MCF 10A (cell line): Measurements from ENCODE around the gene COL21A1. TPM values are rescaled to one million over a fixed set of nuclear protein-coding genes. Genes with fewer than 3 reads are reported as not detected.

ENCODE experiments used
- BruUV-seq: library from RNA; stranded (reverse); fragments of 400-500 nt; replicated peaks from 2 replicates; lab custom pipeline; 2021; lab: Mats Ljungman, UMichigan
- CTCF ChIA-PET: fragments of 300-600 bp; sonication (Branson Sonifier 250); formaldehyde crosslinking; extraction: SDS; loops from one replicate; lab custom pipeline; 2021; ENCODE audit warnings: antibody characterized with exemption, inconsistent platforms; lab: Yijun Ruan, JAX
- POLR2A ChIA-PET: fragments of 300-600, 350-650 bp; sonication (Branson Sonifier 250); formaldehyde crosslinking; extraction: SDS; loops from one replicate; lab custom pipeline; 2020; ENCODE audit warnings: antibody characterized with exemption, inconsistent platforms; lab: Yijun Ruan, JAX
- DNase-seq: peaks from one replicate; pipeline ENCODE4 v3.0.0-alpha.2; 2018; ENCODE audit not compliant: unreplicated experiment
- H3K27ac Mint-ChIP-seq: one replicate; pipeline ENCODE4 v1.8.0; 2022; ENCODE audit warnings: mild to moderate bottlenecking, low read depth, mixed read lengths; ENCODE audit not compliant: unreplicated experiment
- H3K27me3 Mint-ChIP-seq: one replicate; pipeline ENCODE4 v1.8.0; 2022; ENCODE audit warnings: mixed read lengths; ENCODE audit not compliant: insufficient read depth, unreplicated experiment
- H3K36me3 Mint-ChIP-seq: one replicate; pipeline ENCODE4 v1.8.0; 2022; ENCODE audit warnings: mild to moderate bottlenecking, moderate library complexity, mixed read lengths; ENCODE audit not compliant: insufficient read depth, unreplicated experiment
- H3K4me1 Mint-ChIP-seq: one replicate; pipeline ENCODE4 v1.8.0; 2022; ENCODE audit warnings: mixed read lengths; ENCODE audit not compliant: insufficient read depth, unreplicated experiment
- H3K4me3 Mint-ChIP-seq: one replicate; pipeline ENCODE4 v1.8.0; 2022; ENCODE audit warnings: mild to moderate bottlenecking, moderate library complexity, mixed read lengths; ENCODE audit not compliant: unreplicated experiment
- H3K9me3 Mint-ChIP-seq: one replicate; pipeline ENCODE4 v1.8.0; 2022; ENCODE audit warnings: mixed read lengths; ENCODE audit not compliant: unreplicated experiment
- intact Hi-C: fragments of 100-400 bp; cut with micrococcal nuclease; formaldehyde crosslinking; loops from 2 replicates; pipeline ENCODE4 v1.14.1; 2022
- total RNA-seq: library from RNA; stranded (reverse); gene quantifications from 2 replicates; pipeline ENCODE4 v1.2.3, GENCODE V29; 2022
- TF ChIP-seq, protein P1 (sequence below): fragments of 200-600 bp; IDR thresholded peaks from one replicate; pipeline ENCODE4 v1.8.0; 2022; ENCODE audit warnings: antibody characterized with exemption, mild to moderate bottlenecking; ENCODE audit not compliant: unreplicated experiment

Gene COL21A1
- total RNA-seq, 1 experiment from 2014 or later = 1.8 TPM

DNA sequence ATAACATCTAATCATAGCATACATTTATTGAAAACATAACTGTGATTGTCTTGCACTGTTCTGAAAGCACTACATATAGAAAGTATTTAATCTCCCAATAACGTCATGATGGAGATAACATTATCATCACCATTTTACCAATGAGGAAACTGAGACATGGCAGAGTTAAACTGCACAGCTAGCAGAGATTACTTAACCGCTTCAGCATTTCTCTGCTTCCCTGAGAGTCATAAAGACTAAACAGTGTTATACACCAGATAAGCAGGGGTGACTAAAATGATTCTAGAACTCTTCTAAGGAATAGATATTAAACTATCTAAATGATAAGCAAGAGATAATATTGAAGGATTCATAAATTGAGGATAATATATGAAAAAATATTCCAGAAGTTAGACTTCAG, 188.7 kb downstream of the COL21A1 start:
- ChIA-PET POLR2A (interaction anchor here (0.7 kb wide), 1 partner anchor 15 kb away, joined by 3 read pairs; no protein-coding TSS in a partner anchor), CTCF (no interaction called here)
- Mint-ChIP-seq H3K36me3 (no peaks in the 10 kb centered on the region), H3K27ac (no peak overlapping the region), H3K4me3 (no peak overlapping the region), H3K4me1 (no peaks in the 10 kb centered on the region), H3K27me3 (no peaks in the 10 kb centered on the region), H3K9me3 (no peaks in the 10 kb centered on the region)
- BruUV-seq = no TSS peak
- no peak for DNase-seq
- intact Hi-C loops = no loop called here
- TF ChIP-seq, protein P1, sequence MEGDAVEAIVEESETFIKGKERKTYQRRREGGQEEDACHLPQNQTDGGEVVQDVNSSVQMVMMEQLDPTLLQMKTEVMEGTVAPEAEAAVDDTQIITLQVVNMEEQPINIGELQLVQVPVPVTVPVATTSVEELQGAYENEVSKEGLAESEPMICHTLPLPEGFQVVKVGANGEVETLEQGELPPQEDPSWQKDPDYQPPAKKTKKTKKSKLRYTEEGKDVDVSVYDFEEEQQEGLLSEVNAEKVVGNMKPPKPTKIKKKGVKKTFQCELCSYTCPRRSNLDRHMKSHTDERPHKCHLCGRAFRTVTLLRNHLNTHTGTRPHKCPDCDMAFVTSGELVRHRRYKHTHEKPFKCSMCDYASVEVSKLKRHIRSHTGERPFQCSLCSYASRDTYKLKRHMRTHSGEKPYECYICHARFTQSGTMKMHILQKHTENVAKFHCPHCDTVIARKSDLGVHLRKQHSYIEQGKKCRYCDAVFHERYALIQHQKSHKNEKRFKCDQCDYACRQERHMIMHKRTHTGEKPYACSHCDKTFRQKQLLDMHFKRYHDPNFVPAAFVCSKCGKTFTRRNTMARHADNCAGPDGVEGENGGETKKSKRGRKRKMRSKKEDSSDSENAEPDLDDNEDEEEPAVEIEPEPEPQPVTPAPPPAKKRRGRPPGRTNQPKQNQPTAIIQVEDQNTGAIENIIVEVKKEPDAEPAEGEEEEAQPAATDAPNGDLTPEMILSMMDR = no peak

DNA sequence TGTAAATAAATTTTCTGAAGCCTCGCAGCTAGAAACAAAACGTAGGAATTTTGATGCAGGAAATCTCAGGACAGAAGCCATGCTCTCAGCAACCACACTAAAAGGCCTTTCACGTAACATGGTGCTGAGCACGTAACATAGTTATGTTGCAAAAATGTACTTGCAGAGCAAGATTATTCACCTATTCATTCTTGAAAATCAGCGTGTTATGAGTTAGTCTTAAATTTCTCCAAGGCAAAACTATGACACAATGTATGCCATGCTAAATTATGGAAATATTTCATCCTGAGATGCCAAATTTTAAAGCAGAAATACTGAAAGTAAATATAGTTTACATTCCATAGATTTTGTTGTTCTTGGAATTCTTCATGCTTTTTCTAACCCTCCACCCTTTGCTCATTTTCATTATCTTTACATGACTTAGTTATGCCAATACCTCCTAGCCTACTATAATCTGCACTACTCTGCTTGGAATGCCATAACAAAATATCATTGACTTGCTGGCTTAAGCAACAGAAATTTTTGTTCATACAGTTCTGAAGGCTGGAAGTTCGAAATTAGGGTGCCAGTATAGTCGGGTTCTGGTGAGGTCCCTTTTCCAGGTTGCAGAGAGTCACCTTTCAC, 192.2 kb downstream of the COL21A1 start:
- no peak for DNase-seq
- Mint-ChIP-seq H3K36me3 (no peaks in the 10 kb centered on the region), H3K27me3 (no peaks in the 10 kb centered on the region), H3K4me3 (no peak overlapping the region), H3K27ac (no peak overlapping the region), H3K4me1 (peaks cover 5% of the 10 kb centered on the region), H3K9me3 (no peaks in the 10 kb centered on the region)
- TF ChIP-seq, protein P1 = no peak
- intact Hi-C loops = no loop called here
- CTCF ChIA-PET = no interaction called here
- no TSS peak for BruUV-seq
- POLR2A ChIA-PET = interaction anchor here (1.0 kb wide), 1 partner anchor 42 kb away, joined by 3 read pairs; no protein-coding TSS in a partner anchor

DNA sequence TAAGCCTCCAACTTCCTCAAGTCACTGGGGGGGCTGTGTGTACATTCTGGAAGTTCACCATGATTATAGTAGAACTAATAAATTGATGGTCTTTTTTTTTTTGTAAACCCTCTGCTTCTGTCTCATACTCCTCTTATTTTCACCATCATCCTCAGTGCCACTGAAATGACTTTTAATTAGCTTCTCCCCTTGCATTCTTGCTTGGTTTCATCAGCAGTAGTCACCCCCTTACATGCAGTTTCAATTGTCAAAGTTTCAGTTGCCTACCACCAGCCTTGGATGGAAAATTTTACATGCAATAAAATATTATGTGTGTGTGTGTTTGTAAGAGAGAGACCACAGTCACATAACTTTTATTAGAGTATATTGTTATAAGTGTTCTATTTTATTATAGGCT, 196.2 kb downstream of the COL21A1 start:
- Mint-ChIP-seq H3K27me3 (no peaks in the 10 kb centered on the region), H3K4me3 (no peak overlapping the region), H3K4me1 (peaks cover 14% of the 10 kb centered on the region), H3K9me3 (no peaks in the 10 kb centered on the region), H3K27ac (no peak overlapping the region), H3K36me3 (no peaks in the 10 kb centered on the region)
- ChIA-PET CTCF (interaction anchor here (0.6 kb wide), 1 partner anchor 403 kb away, joined by 3 read pairs; no protein-coding TSS in a partner anchor), POLR2A (no interaction called here)
- DNase-seq = no peak
- no TSS peak for BruUV-seq
- intact Hi-C loops = no loop called here
- TF ChIP-seq, protein P1 = no peak

DNA sequence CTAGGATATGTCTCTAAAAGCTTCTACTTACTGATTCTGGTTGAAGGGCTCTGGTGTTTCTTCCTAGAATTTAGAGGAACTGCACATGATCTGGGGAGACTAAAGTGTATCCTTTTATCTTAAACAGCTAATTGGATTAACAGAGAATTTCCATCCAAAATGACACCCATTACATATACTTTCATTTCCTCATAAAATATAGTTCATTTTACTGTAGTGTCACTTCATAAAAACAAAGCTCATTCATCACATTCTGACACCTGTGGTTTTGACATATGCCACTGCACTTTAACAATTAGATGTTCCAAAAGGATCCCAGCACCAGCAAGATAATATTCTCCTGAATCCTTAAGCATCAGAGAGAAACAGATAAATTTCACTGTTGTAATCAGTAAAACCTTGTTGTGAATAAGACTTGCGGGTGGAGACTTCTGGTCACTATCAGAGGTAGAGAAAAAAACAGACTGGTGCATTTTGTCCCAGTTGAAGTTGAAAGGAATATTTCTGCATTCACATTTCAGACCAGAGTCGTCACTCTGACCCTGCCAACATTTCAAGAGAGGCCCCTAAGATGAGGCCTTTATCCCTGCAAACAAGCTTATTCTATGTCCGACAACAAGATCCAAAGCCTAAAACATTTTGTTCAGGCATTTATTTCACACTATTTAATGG, 196.7 kb downstream of the COL21A1 start:
- Mint-ChIP-seq H3K4me1 (peaks cover 14% of the 10 kb centered on the region), H3K27me3 (no peaks in the 10 kb centered on the region), H3K9me3 (no peaks in the 10 kb centered on the region), H3K27ac (no peak overlapping the region), H3K36me3 (no peaks in the 10 kb centered on the region), H3K4me3 (no peak overlapping the region)
- TF ChIP-seq, protein P1 = no peak
- BruUV-seq = no TSS peak
- ChIA-PET POLR2A (interaction anchor here (0.8 kb wide), 1 partner anchor 11 kb away, joined by 3 read pairs; no protein-coding TSS in a partner anchor), CTCF (interaction anchor here (0.6 kb wide), 1 partner anchor 608 kb away, joined by 3 read pairs; no protein-coding TSS in a partner anchor)
- no peak for DNase-seq
- intact Hi-C loops = no loop called here
